Endothelial cell of umbilical vein (primary cell): ENCODE results near the gene NCOA3.

Experiments
- EZH2 ChIP-seq: IDR thresholded peaks from 2 replicates; pipeline ENCODE4 v1.6.1; 2012; ENCODE audit warnings: borderline replicate concordance, low read depth, mild to moderate bottlenecking, moderate library complexity, low read length, inconsistent platforms; ENCODE audit not compliant: severe bottlenecking
- GATA2 ChIP-seq: IDR thresholded peaks from 2 replicates; pipeline ENCODE4 v1.7.0; 2011; ENCODE audit warnings: low read depth, mild to moderate bottlenecking, moderate library complexity, mixed read lengths, low read length; ENCODE audit not compliant: insufficient read length, insufficient read depth
- JUN ChIP-seq: IDR thresholded peaks from 2 replicates; pipeline ENCODE4 v1.6.1; 2011; ENCODE audit warnings: borderline replicate concordance, low read depth; ENCODE audit not compliant: insufficient read length, insufficient read depth
- POLR2A ChIP-seq: IDR thresholded peaks from 2 replicates; pipeline ENCODE4 v1.6.1; 2012; ENCODE audit warnings: low read depth, mild to moderate bottlenecking, control low read depth, low read length
- POLR2AphosphoS5 ChIP-seq: IDR thresholded peaks from 2 replicates; pipeline ENCODE4 v1.6.1; 2012; ENCODE audit warnings: low read depth, mild to moderate bottlenecking, control low read depth, low read length, moderate library complexity; ENCODE audit not compliant: insufficient read depth
- TF ChIP-seq, protein P1 (sequence below), 2 donors: IDR thresholded peaks; 1 replicate in 1 of 2; 2 replicates in 1 of 2; pipeline ENCODE4 v1.5.1; 2011; ENCODE audit warnings: low read length in 2 of 2, mild to moderate bottlenecking in 2 of 2, moderate library complexity in 2 of 2, control low read depth in 1 of 2, inconsistent platforms in 1 of 2, low read depth in 1 of 2; ENCODE audit not compliant: insufficient read depth in 1 of 2; ENCODE audit errors: extremely low read depth in 1 of 2

DNA sequence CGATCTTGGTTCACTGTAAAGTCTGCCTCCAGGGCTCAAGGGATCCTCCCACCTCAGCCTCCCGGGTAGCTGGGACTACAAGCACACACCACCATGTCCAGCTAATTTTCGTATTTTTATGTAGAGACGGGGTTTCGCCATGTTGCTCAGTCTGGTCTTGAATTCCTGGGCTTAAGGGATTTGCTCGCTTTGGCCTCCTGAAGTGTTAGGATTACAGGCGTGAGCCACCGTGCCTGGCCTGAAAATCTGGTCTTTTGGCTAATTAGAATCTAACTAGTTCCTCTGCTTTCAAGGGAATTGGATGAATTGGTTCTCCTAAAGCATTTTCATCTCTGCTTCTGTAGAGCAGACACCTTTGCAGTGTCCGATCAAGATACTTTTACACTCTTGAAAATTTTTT, 51.3 kb downstream of the NCOA3 start:
- TF ChIP-seq, protein P1, sequence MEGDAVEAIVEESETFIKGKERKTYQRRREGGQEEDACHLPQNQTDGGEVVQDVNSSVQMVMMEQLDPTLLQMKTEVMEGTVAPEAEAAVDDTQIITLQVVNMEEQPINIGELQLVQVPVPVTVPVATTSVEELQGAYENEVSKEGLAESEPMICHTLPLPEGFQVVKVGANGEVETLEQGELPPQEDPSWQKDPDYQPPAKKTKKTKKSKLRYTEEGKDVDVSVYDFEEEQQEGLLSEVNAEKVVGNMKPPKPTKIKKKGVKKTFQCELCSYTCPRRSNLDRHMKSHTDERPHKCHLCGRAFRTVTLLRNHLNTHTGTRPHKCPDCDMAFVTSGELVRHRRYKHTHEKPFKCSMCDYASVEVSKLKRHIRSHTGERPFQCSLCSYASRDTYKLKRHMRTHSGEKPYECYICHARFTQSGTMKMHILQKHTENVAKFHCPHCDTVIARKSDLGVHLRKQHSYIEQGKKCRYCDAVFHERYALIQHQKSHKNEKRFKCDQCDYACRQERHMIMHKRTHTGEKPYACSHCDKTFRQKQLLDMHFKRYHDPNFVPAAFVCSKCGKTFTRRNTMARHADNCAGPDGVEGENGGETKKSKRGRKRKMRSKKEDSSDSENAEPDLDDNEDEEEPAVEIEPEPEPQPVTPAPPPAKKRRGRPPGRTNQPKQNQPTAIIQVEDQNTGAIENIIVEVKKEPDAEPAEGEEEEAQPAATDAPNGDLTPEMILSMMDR (IDR thresholded peaks at IDR 0.05; ENCODE audit: extremely low read depth in 1 of 2, insufficient read depth in 1 of 2, low read depth in 1 of 2, low read length in 2 of 2), result no peak
- no peak for TF ChIP-seq POLR2A
- TF ChIP-seq EZH2, result no peak
- TF ChIP-seq POLR2AphosphoS5, result no peak
- no peak for TF ChIP-seq JUN
- TF ChIP-seq GATA2, result no peak
